RKO (cell line): ENCODE data around the gene SAA1.

ENCODE experiments used
- DNase-seq: peaks from one replicate; pipeline ENCODE4 v3.0.0-alpha.2; 2016; ENCODE audit warnings: low spot score

SAA1 gene

GRCh38 chr11:18310800-18311340, 44.8 kb downstream of the SAA1 start:
- no peak for DNase-seq

GRCh38 chr11:18312012-18312411, 45.9 kb downstream of the SAA1 start:
- no peak for DNase-seq

- no peak for DNase-seq
Observed at GRCh38 chr11:18312663-18313420, 46.8 kb downstream of the SAA1 start.

GRCh38 chr11:18313965-18314763, 48.1 kb downstream of the SAA1 start:
- DNase-seq, result no peak

- no peak for DNase-seq
Observed at GRCh38 chr11:18314784-18315523, 48.9 kb downstream of the SAA1 start.

GRCh38 chr11:18315893-18316292, 49.8 kb downstream of the SAA1 start:
- no peak for DNase-seq

GRCh38 chr11:18317551-18317950, 51.5 kb downstream of the SAA1 start:
- DNase-seq, result no peak
